NCI-H2107 treated with DMSO at 0.1 percent for 48 hours (cell line): ENCODE results near the gene SRRT.

ENCODE experiments used
- DNase-seq: peaks from one replicate; lab custom pipeline; 2025; ENCODE audit not compliant: unreplicated experiment; lab: John Stamatoyannopoulos, UW

SRRT gene

DNA sequence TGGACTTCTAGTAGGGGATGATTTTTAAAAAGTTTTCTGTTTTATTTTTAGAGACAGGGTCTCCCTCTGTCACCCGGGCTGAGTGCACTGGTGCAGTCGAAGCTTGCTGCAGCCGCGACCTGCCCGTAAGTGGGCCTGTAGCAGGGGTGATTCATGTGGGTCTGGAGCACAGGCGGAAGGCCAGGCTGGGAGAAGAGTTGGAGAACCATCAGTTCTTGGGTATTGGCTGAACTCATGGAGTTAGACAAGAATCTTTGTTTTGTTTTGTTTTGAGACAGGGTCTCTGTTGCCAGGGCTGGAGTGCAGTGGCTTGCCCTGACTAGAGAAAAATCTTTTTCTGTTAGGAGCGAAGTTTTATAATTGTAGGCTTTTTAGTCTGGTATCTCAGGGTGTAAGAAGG lies 5.7 kb downstream of the SRRT start:
- DNase-seq: no peak

DNA sequence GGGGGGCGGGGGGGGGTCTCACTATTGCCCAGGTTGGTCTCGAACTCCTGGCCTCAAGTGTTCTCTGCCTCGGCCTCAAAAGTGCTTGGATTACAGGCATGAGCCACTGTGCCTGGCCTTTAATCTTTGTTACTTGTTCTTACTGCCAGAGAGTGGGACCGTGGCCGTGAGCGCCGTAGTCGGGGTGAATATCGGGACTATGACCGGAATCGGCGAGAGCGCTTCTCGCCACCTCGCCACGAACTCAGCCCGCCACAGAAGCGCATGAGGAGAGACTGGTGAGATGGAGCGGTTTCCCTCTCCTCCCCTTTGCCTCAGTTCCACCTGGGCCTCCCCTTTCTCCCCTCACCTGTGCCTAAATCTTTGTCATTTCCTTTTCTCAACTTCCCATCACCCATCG lies 6.2 kb downstream of the SRRT start:
- no peak for DNase-seq

DNA sequence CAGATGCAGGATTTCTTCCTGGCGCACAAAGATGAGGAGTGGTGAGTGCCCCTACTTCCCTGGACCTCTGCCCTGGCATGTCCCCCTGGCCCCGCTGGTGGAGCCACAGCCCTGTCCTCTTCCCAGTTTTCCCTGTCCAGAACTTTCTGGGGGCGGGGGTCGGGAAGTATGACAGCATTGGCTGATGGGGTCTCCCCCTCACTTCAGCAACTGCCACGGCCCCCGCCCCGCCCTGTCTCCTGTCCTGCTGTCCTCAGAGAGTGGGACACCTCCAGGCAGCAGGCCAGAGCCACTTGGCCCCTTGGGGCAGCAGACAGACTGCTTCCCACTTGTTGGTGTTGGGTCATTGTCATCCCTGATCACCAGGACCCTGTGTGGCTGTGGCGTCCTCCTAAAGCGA lies 7.3 kb downstream of the SRRT start:
- no peak for DNase-seq

DNA sequence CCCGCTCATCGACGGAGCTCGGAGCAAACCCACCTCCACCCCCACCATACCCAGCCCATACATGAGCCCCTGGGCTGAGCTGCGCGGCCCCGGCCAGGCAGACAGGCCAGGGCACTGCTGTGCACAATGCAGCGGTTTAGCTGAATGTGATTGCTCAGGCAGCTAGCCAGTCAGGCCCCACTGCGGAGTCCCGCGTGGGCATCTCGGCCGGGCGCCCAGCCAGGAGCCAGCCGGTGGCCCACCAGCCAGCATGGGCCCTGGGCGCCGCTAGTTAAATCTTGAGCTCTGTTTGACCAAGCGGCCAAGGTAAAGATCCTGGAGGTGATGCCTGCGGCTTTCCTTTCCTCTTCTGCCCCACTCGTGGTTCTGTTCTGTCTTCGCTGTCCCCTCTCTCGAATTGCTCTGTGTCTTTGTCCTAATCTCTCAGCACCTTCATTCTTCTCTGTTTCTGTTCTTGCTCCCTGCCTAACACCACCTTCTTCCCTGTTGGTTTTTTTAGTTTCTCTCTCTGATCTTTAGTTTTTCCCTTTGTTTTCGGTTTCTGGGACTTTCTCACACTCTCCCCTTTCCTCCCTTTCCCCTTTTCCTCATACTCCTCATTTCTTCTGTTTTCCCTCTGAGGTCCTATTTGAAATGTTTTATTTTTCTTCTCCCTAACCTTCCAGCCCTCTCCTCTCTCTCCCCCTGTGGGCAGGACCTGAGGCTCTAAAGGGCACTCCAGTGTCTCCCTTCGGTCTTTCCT lies 8.1 kb downstream of the SRRT start:
- DNase-seq: no peak

DNA sequence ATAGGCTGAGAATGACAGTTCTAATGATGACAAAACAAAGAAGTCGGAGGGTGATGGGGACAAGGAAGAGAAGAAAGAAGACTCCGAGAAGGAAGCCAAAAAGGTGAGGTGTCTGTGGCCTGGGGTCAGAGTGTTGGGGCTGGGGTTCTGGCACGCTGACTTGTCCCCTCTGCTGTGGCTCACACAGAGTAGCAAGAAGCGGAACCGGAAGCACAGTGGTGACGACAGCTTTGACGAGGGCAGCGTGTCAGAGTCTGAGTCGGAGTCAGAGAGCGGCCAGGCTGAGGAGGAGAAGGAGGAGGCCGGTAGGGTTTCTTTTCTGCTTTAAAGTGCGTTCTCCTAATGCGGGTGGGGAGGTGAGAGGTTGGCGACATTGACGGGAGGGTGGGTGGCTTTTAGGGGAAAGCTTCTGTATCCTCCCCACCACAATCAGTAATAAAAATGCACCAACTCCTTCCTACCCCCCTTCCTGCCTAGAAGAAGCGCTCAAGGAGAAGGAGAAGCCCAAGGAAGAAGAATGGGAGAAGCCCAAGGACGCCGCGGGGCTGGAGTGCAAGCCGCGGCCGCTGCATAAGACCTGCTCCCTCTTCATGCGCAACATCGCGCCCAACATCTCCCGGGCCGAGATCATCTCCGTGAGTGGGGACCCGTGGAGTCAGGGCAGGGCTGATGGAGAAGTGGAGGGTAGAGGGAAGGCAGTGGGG lies 10.0 kb downstream of the SRRT start:
- no peak for DNase-seq

DNA sequence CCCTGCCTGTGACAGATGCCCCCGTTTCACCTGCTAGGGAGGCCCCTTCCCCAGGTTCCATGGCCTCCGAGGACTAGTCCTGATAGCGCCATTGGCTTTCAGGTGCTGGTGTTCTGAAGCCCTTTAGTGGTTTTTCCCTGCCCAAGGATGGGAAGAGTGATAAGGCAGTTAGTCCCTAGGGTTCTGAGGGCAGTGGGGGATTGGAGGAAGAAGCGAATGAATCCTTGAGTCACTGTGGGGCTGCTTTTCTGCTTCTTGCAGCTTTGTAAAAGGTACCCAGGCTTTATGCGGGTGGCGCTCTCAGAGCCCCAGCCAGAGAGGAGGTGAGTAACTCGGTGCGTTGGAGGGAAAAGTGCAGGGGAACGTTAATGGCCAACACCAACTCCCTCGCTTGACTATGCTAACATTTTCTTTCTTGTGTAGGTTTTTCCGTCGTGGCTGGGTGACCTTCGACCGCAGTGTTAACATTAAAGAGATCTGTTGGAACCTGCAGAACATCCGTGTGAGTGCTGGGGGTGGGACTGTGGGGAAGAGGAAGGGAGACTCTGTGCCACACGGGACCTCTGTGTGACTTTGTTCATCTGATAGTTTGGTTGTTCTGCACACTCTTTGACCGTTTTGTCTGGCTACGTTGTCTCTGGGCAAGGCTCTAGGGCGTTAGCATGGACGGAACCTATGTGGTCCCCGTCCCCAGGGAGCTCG lies 10.7 kb downstream of the SRRT start:
- no peak for DNase-seq

DNA sequence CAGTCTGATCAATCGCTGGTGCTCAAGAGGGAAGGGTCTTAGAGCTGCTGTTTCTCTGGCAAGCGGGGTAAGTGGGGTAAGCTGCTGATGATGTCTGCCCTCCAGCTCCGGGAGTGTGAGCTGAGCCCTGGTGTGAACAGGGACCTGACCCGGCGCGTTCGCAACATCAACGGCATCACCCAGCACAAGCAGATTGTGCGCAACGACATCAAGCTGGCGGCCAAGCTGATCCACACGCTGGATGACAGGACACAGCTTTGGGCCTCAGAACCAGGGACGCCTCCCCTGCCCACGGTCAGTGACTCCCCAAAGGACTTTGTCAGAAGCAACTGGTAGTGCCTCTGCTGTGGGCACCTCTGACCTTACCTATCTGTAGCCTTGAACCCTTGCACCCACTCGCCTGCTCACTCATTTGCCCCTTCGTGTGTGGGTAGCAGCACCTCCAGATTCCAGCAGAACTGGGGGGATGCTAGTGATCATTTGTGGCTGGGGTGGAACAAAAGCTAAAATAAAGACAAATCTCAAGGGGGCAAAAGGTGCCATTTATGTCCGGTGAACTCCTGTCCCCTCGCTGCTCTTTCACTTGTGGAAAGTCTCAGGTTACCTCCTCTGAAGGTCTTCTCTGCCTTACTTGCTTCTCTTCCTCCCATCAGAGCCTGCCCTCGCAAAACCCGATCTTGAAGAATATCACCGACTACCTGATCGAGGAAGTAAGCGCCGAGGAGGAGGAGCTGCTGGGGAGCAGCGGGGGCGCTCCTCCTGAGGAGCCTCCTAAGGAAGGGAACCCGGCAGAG lies 11.4 kb downstream of the SRRT start:
- no peak for DNase-seq

DNA sequence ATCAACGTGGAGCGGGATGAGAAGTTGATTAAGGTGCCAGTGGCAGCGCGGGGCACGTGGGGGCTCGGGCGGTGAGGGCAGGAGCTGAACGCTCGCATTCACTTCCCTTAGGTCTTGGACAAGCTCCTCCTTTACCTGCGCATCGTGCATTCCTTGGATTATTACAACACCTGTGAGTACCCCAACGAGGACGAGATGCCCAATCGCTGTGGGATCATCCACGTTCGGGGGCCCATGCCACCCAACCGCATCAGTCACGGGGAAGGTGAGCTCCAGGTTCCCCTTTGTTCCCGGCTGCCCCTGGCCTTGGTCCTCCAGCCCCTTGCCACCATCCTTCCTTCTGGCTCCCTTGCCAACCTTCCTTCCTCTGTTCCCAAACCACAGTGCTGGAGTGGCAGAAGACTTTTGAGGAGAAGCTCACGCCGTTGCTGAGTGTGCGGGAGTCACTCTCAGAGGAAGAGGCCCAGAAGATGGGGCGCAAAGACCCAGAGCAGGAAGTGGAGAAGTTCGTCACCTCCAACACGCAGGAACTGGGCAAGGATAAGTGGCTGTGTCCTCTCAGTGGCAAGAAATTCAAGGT lies 12.1 kb downstream of the SRRT start:
- DNase-seq: no peak

DNA sequence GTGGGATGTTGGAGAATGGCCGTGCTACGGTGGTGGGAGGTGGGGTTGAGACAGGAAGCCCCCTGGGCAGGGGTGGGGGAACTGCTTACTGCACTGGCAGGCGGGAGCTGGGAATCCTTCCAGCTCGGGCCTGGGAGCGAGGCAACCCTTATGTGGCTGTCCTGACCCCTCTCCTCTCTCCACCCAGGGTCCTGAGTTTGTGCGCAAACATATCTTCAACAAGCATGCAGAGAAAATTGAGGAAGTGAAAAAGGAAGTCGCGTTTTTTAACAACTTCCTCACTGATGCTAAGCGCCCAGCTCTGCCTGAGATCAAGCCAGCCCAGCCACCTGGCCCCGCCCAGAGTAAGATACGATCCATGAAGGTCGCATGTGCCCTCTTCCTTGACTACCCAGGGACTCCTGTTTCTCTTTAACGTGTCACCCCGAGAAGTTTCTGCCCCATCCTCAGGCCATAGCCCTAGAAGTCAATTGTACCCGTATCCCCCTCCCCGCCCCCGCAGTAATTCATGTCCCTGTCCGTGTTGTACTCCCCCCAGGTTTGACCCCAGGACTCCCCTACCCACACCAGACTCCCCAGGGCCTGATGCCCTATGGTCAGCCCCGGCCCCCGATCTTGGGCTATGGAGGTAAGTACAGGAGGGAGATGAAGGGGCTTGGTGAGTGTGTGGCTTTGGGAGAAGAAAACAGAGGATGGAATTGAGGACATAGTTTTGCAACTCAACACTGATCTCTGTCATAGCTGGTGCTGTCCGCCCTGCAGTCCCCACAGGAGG lies 12.8 kb downstream of the SRRT start:
- DNase-seq: no peak

DNA sequence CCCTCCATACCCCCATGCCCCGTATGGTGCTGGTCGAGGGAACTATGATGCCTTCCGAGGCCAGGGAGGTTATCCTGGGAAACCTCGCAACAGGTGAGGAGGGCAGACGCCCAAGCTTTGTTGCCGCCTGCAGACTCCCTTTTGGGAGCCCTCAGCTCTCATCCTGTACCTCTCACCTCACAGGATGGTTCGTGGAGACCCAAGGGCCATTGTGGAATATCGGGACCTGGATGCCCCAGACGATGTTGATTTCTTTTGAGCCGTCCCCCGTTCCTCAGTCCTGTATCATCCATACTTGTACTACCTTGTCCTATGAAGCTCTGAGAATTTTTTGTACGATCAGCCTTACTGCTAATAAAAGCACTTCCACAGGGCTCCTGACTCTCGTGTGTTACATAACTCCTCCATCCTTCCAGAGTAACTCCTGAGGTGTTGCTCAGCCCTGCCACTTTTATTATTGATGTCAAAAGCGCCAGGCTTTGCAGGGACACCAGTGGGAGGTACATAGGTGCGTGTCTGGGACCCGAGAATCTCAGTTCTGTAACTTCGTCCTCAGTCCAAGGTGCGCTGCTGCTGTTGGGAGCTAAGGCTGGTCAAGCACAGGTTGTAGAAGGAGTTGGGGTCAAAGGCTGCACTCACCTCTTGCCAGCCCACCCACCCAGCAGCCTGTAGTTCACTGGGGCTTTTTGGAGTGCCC lies 13.5 kb downstream of the SRRT start:
- no peak for DNase-seq

DNA sequence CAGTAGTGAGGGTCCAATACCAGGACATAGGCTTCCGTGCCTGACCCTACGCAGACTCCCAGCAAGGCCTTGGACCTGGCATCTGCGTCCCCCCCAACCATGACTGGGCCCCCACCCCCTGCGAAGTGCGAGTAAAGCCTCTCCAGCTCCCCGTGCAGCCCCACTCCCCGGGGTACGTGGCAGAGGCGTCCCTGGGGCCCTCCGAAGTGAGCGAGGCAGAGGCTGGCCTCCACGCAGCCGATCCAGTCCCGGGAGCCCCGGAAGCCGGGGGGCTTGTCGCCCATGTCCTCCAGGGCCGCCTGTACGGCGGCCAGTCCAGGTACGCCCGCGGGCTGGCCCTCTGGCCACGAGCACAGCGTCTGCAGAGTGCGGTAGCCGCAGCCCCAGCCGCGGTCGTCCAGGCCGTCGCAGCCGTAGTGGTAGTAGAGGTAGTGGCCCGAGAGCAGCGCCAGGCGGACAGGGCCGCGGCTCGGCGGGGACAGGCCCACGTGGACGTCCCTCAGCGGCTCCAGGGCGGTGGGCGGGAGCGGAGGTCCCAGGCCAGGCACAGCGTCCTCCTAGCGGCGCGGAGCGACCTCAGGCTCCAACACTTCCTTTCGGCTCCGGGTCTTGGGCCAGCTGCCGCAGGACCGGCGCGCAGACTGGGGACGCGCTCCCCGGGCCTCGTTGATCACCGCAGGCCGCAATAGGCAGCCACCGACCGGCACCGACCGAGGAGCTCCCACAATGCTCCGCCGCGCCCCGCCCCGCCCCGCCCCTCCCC lies 14.3 kb downstream of the SRRT start, which contains the start of gene UFSP1:
Gene UFSP1 (minus strand): TSS at position 728 of the 763 bp plus-strand sequence. CDS start 444 bp downstream, at position 284.
- no peak for DNase-seq

DNA sequence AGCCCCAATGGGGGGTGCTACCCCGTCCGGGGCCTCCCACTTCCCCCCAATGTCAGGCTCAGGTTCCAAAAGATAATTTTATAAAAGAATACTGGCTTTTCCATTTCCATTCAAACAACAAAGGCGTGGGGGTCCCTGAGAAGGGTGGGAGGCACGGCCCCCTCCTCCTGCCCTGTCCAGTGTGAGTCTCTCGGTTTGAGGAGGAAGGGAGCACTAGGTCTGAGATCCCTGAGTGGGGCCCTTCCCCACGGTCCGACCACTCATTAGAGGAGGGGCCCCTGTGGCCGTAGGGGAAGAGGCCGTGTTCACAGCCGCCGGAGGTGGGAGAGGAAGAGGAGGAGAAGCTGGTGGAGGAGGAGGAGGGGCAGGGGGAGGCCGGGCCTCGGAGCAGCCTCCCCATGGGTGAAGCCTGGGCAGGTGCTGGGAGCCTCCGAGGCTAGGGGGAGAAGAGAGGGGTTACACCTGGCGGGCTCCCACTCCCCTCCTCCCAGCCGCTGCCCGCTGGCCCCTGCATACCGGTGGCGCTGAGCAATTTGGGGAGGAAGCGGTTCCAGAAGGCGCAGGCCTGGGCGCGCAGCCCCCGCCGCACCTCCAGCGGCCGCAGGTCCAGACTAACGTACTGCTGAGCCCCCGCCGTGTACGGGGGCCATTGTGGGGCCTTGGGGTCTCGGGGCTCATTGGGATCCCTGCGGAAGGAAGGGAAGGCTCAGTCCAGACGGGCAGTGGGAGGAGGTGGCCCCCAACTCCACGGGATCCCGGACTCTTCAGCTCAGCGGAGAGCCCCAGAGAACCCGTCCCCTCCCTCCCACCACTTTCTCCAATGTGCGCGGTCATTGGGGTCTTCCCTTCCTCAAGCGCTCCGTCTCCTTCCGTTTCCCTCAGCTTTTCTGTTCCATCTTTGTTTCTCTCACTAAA lies 16.0 kb downstream of the SRRT start:
- DNase-seq: no peak

DNA sequence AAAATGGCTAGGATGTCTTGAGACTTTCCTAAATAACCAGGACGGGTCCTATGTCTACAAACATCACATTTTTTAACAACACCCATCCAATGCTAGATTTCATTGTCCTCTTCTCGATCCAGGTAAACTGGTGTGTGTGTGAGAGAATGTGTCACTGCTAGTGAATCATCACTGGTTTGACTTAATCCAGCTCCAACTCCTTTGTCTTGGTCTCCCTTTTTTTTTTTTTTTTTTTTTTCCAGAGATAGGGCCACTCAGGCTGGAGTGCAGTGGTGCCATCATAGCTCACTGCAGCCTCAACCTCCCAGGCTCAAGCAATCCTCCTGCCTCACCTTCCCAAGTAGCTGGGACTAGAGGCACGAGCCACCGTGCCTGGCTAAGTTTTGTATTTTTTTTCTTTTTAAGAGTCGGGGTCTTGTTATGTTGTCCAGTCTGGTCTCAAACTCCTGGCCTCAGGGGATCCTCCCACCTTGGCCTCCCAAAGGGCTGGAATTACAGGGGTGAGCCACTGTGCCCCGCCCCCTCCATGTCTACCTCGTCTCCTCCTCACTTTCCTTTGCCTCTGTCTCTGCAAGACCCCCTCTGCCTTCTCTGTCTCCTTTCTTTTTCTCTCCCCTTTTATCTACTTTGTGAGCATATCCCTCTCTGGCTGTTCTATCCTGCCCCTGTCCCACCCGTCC lies 16.8 kb downstream of the SRRT start:
- no peak for DNase-seq

DNA sequence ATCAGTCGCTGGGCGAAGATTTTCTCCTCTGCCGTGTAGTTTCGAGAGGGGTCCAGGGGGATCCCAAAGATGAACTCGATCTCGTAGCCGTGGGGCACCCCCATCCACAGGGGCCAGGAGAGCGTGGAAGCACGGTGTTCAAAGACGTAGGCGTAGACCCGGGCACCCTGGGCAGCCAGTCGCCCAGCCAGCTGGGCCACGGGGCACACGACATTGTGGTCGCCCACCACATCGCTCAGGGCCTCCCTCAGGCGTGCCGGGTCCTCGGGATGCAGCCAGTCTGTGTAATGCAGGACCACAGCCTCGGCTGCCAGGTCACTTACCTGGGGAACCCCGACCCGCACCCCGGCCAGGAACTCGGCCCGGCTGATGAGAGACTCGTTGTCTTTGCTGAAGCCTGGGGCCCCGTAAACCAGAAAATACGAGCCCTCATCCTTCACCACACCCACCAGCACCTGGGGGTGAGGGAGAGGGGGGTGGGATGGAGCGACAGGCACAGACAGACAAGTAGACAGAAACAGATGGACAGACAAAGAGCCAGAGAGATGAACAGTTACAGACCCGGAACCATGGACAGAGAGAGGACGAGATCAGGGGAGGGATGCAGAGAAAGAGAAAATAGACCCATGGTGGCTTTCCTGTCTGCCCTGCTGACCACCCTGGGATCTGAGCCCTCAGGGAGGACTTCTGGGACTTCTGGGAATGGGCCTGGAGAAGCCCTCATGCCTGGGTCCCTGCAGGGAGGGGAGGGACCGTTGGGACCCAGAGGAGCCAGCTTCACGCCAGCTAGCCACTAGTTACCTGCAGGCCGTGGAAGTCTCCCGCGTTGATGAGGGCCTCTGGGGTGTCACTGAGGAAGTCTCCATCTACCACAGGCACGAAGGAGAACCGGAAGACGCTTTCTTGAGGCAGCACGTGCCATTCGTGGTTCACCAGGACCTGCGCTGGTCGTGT lies 17.7 kb downstream of the SRRT start:
- no peak for DNase-seq

DNA sequence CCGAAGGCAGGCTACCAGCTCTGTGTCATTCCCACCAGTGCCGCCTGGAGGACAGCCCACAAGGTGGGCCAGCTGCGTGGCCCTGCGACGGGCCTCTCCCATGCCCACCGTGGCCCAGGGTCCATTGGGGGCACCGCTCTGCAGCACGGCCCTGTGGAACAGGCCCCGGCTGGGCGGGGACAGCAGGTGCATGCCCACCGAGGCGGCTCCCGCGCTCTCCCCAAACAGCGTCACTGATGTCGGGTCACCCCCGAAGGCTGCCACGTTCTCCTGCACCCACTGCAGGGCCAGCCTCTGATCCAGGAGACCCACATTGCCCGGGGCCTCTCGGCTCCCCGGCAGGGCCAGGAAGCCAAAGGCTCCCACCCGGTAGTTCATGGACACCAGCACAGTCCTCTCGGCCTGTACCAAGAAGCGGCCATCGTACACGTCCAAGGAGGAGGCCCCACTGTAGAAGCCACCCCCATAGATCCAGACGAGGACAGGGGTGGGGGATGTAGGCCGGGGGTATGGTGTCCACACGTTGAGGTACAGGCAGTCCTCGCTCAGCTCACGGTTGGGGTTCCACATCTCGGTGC lies 18.5 kb downstream of the SRRT start:
- DNase-seq: no peak
